Astrocyte of the hippocampus (primary cell): Measurements from ENCODE around the gene RAI1.

Experiments used
- DNase-seq: peaks from one replicate; pipeline ENCODE4 v3.0.0; 2011; ENCODE audit warnings: low read depth, low spot score

RAI1 gene

DNA sequence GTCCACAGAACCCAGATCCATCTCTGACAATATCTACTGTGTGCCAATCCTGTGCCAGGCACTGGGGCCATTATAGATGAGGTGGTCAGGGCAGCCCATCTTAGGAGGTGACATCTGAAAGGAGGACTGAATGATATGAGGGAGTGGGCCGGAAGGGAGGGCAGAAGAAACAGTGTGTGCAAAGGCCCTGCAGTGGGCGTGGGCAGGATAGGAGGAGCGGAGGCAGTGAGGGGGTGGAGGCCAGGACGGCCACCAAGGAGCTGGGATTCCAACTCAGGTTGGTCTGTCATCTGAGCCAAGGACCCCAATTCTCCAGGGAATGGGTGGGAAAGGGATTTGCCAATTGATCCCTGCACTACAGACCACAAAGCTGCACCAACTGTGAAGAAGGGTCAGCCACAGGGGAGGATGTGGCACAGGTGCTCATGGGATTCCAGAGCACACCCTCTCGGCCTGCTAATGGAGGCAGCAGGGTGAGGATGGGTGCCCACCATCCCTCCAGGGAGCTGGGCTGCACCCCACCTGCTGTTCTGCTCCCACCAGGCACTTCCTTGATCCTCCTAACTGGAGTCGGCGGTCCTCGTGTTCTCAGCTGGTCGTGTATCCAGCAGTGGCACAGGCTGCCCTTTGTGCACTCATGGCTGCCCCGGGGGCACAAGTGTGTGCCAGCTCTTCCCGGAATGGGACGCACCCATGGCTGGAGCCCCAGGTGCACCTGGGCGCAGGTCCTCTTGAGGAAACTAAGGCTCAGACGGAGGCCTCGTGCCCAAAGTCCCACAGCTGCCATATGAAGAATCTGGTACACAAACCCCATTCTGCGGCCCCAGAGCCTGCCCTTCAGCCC is 145.9 kb downstream of the RAI1 start:
- DNase-seq: no peak

DNA sequence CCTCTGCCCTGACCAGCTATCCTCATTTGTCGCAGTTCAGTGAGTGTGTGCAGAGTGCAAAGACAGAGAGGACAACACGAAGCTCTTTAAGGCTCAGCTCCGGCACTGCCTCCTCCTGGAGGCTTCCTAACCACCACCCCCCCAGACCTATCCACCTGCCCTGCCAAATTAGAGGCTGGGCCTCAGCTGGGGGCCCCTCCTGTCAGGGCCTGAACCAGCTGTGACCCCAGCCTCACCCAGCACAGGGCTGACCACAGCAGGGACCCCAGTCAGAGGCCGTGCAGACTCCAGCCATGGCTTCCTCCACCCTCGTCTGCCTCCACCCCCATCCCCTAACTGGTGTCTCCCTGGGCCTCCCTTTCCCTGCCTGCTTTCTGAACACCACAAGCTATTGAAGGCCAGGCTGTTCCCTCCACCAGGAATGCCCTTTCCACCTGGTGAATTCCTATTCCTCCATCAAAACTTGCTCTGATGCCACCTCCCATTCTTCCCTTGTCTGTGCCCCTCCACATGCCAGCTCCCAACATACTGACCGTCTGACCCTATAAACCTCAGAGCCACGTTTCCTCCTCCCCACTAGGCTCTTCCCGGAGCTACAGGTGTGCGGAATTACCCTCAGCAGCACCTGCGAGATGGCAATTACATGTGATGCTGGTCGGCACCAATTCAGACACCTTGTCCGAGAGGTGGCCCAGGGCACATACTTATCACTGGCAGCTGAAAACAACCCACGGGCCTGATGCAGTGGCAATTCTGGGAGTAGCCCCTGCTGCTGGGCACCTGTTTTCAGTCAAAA is 146.8 kb downstream of the RAI1 start:
- no peak for DNase-seq

DNA sequence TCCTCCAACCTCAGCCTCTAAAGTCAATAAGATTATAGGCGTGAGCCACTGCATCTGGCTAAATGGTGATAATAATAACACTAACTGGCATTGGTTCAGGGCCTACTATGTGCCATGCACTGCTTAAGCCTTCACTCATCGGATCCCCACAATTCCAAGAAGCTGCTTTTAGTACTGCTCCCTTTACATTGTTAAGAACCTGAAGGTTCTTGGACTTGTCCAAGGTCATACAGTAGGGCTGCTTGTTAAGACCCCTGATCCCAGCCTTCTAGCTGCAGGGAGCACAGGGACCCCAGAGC is 149.0 kb downstream of the RAI1 start:
- DNase-seq: no peak

DNA sequence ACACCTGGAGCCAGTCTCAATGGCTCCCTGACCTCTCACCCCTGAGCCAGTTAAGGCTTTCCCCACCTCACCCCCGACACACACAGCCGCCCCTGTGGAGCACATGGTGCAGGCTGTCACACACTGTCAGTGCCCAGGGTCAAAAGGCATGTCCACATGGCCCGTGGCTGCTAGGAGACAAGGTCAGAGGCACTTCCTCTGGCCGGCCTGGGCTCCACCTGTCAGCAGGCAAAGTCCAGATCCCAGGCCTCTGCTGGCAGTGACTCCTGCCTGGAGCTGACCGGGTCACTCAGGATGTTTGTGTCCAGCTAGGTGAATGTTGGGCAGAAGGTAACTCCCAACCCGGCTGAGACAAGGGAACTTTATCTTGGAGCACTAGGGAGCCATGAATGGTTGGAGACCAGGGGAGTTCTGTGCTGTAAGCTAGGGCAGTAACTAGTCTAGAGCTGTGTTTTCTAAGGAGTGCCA is 149.5 kb downstream of the RAI1 start:
- no peak for DNase-seq

DNA sequence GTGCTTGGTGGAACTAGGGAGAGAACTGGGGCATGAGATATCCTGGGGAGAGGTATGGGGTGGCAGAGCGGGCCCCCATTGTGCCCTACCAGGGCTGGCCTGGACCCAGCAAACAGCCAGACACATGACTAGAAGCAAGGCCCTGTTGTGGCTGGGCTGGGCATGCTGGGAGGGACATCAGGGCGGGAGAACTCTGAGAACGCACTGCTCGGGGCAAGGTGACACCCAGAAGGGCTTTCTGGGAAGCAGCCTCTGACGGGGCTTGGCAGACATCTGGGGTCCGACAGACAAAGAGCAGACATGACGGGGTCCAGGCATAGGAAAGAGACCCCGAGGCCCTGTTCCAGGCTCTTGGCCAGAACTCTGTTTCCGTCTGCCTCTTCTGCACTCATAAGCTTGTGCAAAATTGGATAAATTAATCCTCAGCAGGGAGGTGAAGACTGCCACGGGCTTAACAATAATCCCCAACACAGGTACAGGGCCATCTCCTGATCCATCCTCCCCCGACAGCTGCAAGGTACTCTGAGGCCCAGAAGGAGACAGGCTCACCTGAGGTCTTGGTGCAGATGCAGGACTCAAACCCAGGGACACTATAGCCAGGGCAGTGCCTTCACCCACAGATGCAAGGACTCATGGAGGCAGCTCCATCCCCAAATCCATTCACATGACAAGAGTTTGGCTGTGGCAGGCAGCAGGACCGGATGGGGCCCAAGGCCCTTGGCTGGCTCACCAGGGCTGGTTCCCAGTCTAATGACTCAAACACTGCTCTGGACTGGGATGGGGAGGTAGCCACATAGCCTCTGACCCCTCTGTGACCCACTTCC is 150.2 kb downstream of the RAI1 start:
- no peak for DNase-seq

DNA sequence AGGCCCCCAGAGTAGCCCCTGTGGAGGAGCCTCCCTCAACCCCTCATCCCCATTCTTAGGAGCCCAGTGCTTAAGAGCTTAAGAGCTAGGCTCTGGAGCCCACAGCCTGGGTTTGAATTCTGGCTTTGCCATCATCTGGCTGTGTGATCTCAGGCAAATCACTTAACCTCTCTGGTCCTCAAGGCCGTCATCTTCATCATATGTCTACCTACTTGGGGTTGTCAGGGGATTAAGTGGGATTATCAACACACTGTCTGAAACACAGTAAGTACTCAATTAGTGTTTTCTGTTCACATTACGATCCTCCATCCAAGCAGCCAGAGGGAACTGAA is 150.7 kb downstream of the RAI1 start:
- DNase-seq: no peak

DNA sequence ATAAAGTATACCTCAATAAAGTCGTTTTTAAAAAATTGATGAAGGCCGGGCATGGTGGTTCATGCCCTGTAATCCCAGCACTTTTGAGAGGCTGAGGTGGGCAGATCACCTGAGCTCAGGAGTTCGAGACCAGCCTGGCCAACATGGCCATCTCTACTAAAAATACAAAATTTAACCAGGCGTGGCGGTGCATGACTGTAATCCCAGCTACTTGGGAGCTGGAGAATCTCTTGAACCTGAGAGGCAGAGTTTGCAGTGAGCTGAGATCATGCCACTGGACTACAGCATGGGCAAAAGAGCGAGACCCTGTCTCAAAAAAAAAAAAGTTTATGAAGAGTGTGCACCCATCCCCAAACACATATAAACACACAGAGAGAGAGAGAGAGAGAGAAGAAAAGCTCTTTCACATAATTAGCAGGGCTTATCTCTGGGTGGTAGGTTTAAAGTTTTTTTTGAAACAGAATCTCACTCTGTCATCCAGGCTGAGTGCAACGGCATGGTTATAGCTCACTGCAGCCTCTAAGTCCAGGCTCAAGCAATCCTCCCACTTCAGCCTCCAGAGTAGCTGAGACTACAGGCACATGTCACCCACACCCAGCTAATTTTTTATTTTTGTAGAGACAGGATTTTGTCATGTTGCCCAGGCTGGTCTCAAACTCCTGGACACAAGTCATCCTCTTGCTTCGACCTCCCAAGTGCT is 152.6 kb downstream of the RAI1 start:
- DNase-seq: no peak

DNA sequence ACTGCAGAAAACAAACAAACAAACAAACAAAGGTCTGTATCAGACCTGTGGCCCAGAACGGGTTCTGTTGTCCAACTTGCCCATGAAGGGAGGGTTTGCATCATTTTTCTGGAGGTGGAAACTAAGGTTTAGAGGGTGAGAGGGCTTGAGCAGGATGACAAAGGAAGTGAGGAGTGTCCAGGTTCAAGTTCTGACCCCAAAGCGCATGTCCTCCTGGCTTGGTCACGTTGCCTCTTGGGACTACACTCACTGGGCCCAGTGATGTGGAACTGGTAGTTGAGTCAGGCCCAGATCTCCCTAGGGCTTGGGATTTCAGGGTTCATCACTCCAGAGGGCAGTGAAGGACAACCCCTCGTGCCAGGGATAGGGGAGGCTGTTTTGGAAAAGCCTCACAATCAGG is 153.7 kb downstream of the RAI1 start:
- DNase-seq: no peak

DNA sequence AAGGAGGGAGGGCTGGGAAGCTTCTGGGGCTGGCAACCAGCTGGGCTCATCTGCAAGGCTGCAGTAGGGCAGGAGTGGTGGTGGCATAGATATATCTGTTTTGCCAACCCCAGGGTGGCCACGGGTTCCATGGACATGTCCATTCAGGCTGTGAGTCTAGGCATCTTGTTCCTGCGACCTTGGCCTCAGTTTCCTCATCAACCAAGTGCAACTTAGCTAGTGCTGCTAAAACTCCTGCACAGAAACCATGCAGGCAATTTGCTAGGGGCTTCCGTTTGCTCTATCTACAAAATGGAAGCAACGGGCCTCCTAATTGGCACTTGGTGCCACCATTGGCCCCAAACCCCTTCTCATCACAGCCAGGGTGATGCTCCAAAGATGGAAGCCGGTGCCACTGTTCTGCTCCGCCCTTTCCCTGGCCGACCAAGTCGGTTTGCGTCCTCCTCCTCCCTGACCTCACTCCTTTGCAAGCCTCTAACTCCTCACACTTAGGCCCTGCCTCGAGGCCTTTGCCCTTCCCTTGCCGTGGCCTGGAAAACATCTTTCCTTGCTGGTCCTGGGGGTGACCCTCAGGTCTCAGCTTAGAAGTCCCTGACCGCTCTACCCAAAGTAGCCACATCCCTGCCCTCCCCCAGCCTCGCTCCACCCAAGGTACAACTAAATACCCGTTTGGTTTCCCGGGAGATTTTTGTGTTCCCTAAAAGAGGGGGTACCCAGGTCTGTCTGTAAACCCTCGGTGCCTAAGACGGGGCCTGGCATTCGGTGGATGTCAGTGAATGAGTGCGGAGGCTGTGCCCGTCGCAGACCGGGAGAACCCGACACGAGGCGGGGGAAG is 154.4 kb downstream of the RAI1 start:
- no peak for DNase-seq

DNA sequence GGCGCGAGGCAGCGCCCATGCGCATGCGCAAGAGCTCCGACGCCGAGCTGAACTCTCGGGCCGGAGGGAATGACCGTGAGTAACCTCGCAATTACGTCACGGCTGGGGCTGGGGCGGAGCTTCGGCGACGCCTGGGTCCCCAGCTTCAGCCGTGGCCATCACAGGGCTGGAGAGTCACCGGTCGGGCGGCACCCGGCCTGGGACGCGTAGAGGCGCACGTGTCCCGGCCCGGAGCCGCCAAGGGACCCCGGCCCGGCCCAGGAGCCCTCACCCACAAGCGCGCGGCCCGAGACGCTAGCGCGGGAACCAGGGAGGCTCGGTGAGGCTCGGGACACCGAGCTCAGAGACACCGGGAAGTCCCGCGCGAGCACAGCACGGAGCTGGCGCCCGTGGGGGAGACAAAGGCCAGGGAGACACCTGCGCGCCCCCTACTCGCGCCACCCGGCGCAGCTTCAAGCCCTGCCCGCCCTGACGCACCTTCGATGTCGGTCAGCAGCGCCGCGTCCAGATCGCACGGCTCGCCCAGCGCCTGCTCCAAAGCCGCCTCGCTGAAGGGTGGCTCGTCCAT is 155.1 kb downstream of the RAI1 start:
- DNase-seq: peak; percentile 99

DNA sequence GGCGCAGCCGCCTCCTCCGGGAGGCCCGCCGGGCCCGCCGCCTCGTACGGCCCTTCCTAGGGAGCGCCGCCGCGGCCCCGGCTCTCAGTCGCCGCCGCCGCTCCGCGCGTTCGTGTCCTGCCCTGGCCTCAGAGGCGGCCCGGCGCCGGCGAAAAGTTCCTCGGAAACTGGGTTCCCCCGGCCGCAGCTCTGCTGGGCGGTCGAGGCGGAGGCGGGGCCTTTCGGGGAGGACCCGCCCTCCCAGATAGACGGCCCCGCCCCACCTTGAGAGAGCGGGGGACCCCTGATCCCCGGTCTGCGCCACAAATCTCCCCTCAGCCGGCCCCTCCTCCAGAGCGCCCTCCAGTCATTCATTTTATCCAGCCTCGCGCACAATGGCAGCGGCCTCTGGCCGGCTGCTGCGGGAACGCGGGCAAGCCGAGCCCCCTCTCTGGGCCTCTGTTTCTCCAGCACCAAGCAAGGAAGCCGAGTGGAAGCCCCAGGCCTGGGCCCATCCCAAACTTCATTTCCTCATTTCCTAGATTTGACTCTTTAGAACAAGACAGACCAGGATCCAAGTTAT is 155.6 kb downstream of the RAI1 start, which contains the start of gene SREBF1:
Gene SREBF1, minus strand, starts transcription at position 169 of the 562 bp plus-strand sequence. CDS start 169 bp downstream, outside the sequence.
- DNase-seq: peak; percentile 76

DNA sequence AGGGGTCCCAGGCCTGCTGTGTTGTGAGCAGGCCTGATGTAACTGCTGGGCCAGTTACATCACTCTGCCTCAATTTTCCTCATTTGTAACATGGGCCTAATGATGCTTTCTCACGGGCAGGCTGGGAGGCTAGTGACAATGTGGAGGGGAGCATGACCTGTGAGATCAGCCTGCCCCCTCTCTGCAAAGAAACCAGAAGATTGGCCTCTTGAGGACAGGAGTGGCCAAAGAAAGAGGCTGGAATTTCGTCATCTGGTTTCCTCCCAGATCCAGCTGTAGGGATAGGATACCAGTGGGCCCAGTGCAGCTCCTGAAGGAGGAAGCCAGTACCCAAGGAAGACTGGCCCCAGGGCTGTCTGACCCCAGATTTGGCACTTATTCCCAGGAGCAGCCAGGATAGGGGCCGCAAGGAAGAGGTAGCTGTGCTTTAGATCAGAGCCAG is 156.1 kb downstream of the RAI1 start:
- DNase-seq: no peak

DNA sequence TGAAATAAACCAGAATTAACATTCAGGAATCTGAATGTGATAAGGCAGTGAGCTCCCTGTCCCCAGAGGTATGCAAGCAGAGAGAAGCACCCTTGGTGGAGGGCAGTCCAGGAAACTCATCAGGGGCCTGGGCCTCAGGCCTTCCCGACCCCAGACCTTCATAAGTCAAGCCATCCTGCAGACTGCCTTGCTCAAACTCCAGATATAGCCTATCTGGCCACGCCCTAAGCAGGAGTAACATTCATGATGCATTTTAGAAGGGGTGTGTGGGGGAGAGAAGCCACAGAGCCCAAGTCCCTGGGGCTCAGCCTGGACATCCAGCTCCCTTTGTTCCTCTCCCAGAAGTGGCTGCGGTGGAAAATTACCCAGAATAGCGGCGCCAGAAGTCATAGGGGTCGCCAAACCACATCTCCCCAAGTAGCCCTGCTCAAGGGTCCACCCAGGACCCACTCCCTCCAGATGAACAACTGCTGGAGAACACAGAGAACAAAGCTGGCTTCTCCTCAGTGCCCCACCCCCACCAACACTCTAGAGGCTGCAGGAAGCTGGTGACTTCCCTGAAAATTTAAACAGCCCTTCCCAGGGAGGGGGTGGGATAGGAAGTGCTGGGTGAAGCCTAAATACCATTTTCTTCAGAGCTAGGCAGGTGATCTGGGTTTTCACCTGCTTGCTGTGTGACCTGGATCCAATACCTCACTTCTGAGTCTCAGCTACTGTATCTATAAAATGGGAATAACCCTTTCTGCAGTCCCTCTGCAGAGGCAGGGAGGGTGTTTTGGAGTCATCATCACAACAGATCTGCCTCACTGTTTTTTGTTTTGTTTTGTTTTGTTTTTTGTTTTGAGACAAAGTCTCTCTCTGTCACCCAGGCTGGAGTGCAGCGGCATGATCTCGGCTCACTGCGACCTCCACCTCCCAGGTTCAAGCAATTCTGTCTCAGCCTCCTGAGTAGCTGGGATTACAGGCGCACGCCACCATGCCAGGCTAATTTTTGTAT is 157.0 kb downstream of the RAI1 start:
- peak; percentile 48 for DNase-seq

DNA sequence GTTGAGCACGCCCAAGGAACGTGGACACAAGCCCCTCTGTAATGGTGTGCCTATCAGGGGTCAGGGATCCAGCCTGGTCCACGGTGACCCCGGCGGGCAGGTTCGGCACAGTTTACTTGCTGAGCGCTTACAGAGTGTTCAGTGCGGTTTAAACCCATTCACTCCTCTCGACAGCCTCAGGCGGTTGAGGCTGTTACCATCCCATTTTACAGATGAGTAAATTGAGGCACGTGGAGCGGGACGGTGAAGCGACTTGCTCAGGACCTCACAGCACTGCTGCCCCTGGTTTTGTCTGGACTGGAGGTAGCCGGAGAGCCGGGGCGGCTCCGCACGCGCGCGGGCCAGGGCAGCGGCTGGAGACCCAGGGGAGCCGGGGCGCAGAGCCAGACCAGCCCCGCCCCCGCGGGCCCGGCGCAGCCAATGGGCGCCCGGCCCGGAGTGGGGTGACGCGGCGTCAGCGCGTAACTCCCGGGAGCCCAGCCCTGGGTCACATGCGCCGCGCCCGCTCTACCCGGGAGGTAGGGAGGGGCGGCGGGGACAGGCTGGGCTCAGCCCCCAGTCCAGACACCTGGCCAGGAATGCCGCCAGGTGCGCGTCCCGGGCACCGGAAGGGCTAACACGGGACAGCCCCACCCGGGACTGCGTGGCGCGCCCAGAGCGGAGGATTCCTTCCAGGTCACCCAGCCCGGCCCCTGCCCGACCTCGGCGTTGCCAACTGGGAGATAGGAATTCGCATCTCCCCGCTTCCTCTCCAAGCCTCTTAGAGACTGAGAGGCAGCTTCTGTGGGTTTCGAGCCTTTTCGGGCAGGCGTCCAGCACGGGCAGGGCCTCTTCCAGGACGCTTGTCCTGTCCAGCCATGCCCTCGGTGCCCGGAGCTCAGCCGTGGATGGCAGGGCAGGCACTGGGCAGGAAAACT is 158.8 kb downstream of the RAI1 start:
- DNase-seq: peak; percentile 95

DNA sequence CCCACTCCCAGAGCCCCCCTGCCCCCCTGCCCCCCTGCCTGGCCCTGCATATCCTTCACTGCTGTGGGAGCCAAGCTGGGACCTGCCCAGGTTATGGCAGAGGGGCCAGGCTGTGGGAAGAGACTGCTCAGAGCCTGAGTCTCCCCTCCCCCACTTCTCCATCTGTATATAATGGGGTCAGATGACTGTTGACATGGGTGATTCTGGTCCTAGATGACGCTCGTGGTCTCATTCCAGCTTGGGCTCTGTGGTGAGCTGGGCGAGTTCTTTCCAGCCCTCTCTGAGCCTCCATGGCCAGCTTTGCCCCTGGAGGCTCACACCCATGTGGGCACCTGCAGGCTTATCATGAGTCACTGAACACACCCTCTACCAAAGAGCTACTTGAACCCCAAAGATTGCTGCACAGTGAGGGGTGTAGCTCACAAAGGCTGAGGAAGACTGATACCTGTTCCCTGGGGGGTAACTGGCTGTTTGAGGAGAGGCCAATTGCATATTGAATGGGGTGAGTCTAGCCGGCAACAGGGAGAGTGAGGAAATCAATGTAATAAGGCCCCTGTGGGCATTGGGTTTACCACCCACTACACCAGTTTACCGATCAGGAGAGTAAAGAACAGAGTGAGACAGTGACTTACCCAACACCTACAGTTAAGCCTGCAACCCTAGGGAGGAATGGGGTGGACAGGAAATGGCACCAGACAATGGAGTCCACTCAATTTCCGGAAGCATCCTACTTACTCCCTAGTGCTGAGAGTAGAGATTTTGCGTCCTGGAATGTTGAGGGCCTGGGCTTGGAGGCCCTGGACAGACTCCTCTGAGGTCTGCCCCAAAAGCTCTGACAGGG is 159.7 kb downstream of the RAI1 start:
- DNase-seq: peak; percentile 53

DNA sequence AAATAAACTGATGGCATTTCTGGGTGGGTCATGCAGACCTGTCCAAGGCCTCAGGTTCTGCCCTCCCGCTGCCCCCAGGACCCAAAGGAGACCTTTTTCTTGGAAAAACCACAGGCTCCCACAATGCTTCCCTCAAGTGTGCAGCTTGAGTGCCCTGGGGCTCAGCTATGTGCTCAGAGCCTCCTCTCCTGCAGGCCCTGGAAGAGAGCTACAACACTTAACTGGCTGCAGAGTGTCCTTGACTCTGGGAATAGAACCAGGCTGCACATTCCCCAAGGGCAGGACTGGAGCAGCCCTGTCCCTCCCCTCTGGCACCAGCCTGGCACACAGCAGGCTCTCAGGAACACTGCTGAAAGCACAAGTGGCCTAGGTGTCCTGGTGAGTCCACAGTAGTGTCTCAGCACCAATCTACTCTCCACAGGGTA is 160.4 kb downstream of the RAI1 start:
- no peak for DNase-seq
